Glutamatergic neuron (in vitro differentiated cells): Measurements from ENCODE around the gene ZBTB46. TPM values are rescaled to one million over a fixed set of nuclear protein-coding genes. Genes with fewer than 3 reads are reported as not detected.

Experiments used
- DNase-seq: peaks from one replicate; pipeline ENCODE4 v3.0.0; 2022
- H3K27ac Mint-ChIP-seq: one replicate; pipeline ENCODE4 v1.8.0; 2020; ENCODE audit warnings: mild to moderate bottlenecking, mixed read lengths, inconsistent platforms; ENCODE audit not compliant: unreplicated experiment
- H3K27me3 Mint-ChIP-seq: one replicate; pipeline ENCODE4 v1.8.0; 2020; ENCODE audit warnings: mild to moderate bottlenecking, moderate library complexity, mixed read lengths, inconsistent platforms; ENCODE audit not compliant: unreplicated experiment
- H3K36me3 Mint-ChIP-seq: one replicate; pipeline ENCODE4 v1.8.0; 2020; ENCODE audit warnings: mild to moderate bottlenecking, mixed read lengths, inconsistent platforms; ENCODE audit not compliant: unreplicated experiment
- H3K4me1 Mint-ChIP-seq: one replicate; pipeline ENCODE4 v1.8.0; 2020; ENCODE audit warnings: mild to moderate bottlenecking, low read depth, mixed read lengths, inconsistent platforms; ENCODE audit not compliant: unreplicated experiment
- H3K4me3 Mint-ChIP-seq: one replicate; pipeline ENCODE4 v1.8.0; 2020; ENCODE audit warnings: mild to moderate bottlenecking, mixed read lengths, inconsistent platforms; ENCODE audit not compliant: unreplicated experiment
- H3K9me3 Mint-ChIP-seq: one replicate; pipeline ENCODE4 v1.8.0; 2020; ENCODE audit warnings: mild to moderate bottlenecking, moderate library complexity, mixed read lengths, inconsistent platforms; ENCODE audit not compliant: unreplicated experiment
- CTCF ChIP-seq: fragments of 200-600 bp; sonication (generic); IDR thresholded peaks from one replicate; pipeline ENCODE4 v1.5.0; 2021; ENCODE audit not compliant: partially characterized antibody, unreplicated experiment
- total RNA-seq: library from RNA; stranded (reverse); fragmentation: NEBNext Ultra II Directional; extraction: Animal tissue kit (Norgen Biotek cat#: 25700); gene quantifications from one replicate; pipeline ENCODE4 v1.2.1, GENCODE V29; 2021; ENCODE audit not compliant: unreplicated experiment

ZBTB46 gene
- total RNA-seq, 1 donor from 2014 or later: 94.4 TPM

- DNase-seq: no peak
These were observed 47.1 kb downstream of the ZBTB46 start for GRCh38 chr20:63783970-63784369.

GRCh38 chr20:63782521-63782971 lies 48.5 kb downstream of the ZBTB46 start:
- Mint-ChIP-seq H3K27ac (no peak overlapping the region), H3K36me3 (no peaks in the 10 kb centered on the region), H3K4me1 (peaks cover 23% of the 10 kb centered on the region), H3K27me3 (peaks cover 10% of the 10 kb centered on the region), H3K9me3 (peaks cover 9% of the 10 kb centered on the region), H3K4me3 (no peak overlapping the region)
- no peak for TF ChIP-seq CTCF
- no peak for DNase-seq

More at GRCh38 chr20:63783970-63784369, 47.1 kb downstream of the ZBTB46 start:
- H3K4me3 Mint-ChIP-seq: peak overlapping the region; percentile 11
- TF ChIP-seq CTCF: no peak
- H3K27ac Mint-ChIP-seq: no peak overlapping the region
- H3K4me1 Mint-ChIP-seq: peaks cover 18% of the 10 kb centered on the region
- no peaks in the 10 kb centered on the region for H3K36me3 Mint-ChIP-seq
- peaks cover 13% of the 10 kb centered on the region for H3K27me3 Mint-ChIP-seq
- H3K9me3 Mint-ChIP-seq: peaks cover 11% of the 10 kb centered on the region

GRCh38 chr20:63782051-63782471 lies 49.0 kb downstream of the ZBTB46 start:
- no peak overlapping the region for H3K4me3 Mint-ChIP-seq
- no peak for DNase-seq
- no peak for TF ChIP-seq CTCF
- no peak overlapping the region for H3K27ac Mint-ChIP-seq
- peaks cover 23% of the 10 kb centered on the region for H3K4me1 Mint-ChIP-seq
- peaks cover 12% of the 10 kb centered on the region for H3K27me3 Mint-ChIP-seq
- H3K36me3 Mint-ChIP-seq: no peaks in the 10 kb centered on the region
- peaks cover 7% of the 10 kb centered on the region for H3K9me3 Mint-ChIP-seq

- Mint-ChIP-seq H3K36me3 (no peaks in the 10 kb centered on the region), H3K9me3 (peaks cover 12% of the 10 kb centered on the region), H3K4me1 (peaks cover 24% of the 10 kb centered on the region), H3K27ac (no peak overlapping the region), H3K27me3 (peaks cover 12% of the 10 kb centered on the region), H3K4me3 (peak overlapping the region; percentile 25)
- DNase-seq: no peak
- no peak for TF ChIP-seq CTCF
These were observed 49.9 kb downstream of the ZBTB46 start for GRCh38 chr20:63781181-63781580.

GRCh38 chr20:63778857-63779256 lies 52.2 kb downstream of the ZBTB46 start:
- H3K36me3 Mint-ChIP-seq: peaks cover 4% of the 10 kb centered on the region
- peaks cover 11% of the 10 kb centered on the region for H3K9me3 Mint-ChIP-seq
- H3K27ac Mint-ChIP-seq: no peak overlapping the region
- H3K4me3 Mint-ChIP-seq: no peak overlapping the region
- H3K27me3 Mint-ChIP-seq: peaks cover 9% of the 10 kb centered on the region
- no peak for TF ChIP-seq CTCF
- H3K4me1 Mint-ChIP-seq: peaks cover 29% of the 10 kb centered on the region
- DNase-seq: no peak
